Thyroid gland (tissue), 4 donors: ENCODE data around the gene HSP90B1. TPM values are rescaled to one million over a fixed set of nuclear protein-coding genes. Genes with fewer than 3 reads are reported as not detected.

Experiments used
- DNase-seq, 2 donors: peaks; one replicate each; pipeline ENCODE4 v3.0.0-alpha.2; 2019
- H3K27ac ChIP-seq, 3 donors: fragments of 200-600 bp; sonication (generic); 1 replicate in 2 of 3; 2 replicates in 1 of 3; pipeline ENCODE4 v1.5.1; 2016 to 2019; ENCODE audit warnings: mild to moderate bottlenecking in 1 of 3, moderate library complexity in 1 of 3
- H3K27me3 ChIP-seq: fragments of 200-600 bp; sonication (generic); one replicate; pipeline ENCODE4 v1.5.1; 2019
- H3K36me3 ChIP-seq, 2 donors: fragments of 200-600 bp; sonication (generic); one replicate each; pipeline ENCODE4 v1.5.1; 2016 to 2019
- H3K4me1 ChIP-seq, 2 donors: fragments of 200-600 bp; sonication (generic); one replicate each; pipeline ENCODE4 v1.5.1; 2017 to 2019
- H3K4me3 ChIP-seq, 3 donors: fragments of 200-600 bp; sonication (generic); replicated peaks in 1 of 3; 1 replicate in 2 of 3; 2 replicates in 1 of 3; pipeline ENCODE4 v1.5.1; 2016; ENCODE audit warnings: mild to moderate bottlenecking in 1 of 3
- H3K9me3 ChIP-seq: fragments of 200-600 bp; sonication (generic); one replicate; pipeline ENCODE4 v1.5.1; 2017
- POLR2A ChIP-seq, 2 donors: fragments of 450-650 bp; IDR thresholded peaks; one replicate each; pipeline ENCODE4 v1.6.1; 2017; ENCODE audit warnings: antibody characterized with exemption in 2 of 2, mild to moderate bottlenecking in 2 of 2, moderate library complexity in 1 of 2
- WGBS, 2 donors: methylation state at CpG; one replicate each; pipeline ENCODE4 v1.1.5; 2017; 5-methylcytosine and 5-hydroxymethylcytosine counted together
- intact Hi-C: fragments of 100-400 bp; cut with DNase I; formaldehyde crosslinking; loops from one replicate; pipeline ENCODE4 v1.15.1; 2023
- total RNA-seq, 4 donors: library from RNA; depleted of rRNA; stranded (reverse); fragments of >200 nt; gene quantifications; one replicate each; pipeline ENCODE4 v1.2.3, GENCODE V29; 2016
- TF ChIP-seq, protein P1 (sequence below), 6 experiments: fragments of 200-600 bp in 3 of 6; fragments of 450-650 bp in 3 of 6; sonication (generic) in 3 of 6; IDR thresholded peaks; one replicate each; pipeline ENCODE4 v1.5.1; 2016 to 2019; ENCODE audit warnings: antibody characterized with exemption in 6 of 6, mild to moderate bottlenecking in 2 of 6, inconsistent platforms in 1 of 6, moderate library complexity in 1 of 6

The HSP90B1 gene
- total RNA-seq, 4 donors from 2014 or later, result 1,103 to 2,326 (median 1,708) TPM

DNA sequence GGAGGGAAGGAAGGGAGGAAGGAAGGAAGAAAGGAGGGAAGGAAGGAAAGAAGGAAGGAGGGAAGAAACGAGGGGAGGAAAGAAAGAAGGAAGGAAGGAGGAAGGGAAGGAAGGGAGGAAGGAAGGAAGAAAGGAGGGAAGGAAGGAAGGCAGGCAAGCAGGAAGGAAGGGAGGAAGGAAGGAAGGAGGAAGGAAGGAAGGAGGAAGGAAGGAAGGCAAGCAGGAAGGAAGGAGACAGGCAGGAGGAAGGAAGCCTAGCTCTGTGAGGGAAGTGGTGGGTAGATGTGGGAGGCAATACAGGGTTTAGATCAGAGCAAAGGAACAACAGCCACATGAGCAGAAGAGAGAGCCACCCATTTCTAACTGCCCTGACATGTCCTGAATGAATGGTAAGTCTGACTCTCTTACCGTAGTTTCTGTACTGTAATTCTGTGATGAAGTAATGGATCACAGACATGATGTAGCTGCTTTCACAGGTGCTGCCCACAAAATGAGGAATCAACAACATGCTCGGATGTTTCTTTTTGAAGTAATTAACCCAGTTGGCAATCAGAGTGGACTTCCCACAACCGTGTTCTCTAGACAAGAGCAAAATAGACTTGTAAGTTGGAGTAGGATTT lies 24.4 kb upstream of the HSP90B1 start:
- WGBS, 2 donors, result 75 to 82% methylated on average over 4 of the region's 4 CpGs
- no peaks in the 10 kb centered on the region for H3K36me3 ChIP-seq
- H3K27me3 ChIP-seq, result no peaks in the 10 kb centered on the region
- H3K4me1 ChIP-seq, result peaks cover 6 to 10% of the 10 kb centered on the region in 2 donors
- H3K9me3 ChIP-seq, result no peaks in the 10 kb centered on the region
- no peak for DNase-seq
- no peak overlapping the region for H3K4me3 ChIP-seq
- no peak for TF ChIP-seq POLR2A (IDR thresholded peaks at IDR 0.05)
- TF ChIP-seq, protein P1, sequence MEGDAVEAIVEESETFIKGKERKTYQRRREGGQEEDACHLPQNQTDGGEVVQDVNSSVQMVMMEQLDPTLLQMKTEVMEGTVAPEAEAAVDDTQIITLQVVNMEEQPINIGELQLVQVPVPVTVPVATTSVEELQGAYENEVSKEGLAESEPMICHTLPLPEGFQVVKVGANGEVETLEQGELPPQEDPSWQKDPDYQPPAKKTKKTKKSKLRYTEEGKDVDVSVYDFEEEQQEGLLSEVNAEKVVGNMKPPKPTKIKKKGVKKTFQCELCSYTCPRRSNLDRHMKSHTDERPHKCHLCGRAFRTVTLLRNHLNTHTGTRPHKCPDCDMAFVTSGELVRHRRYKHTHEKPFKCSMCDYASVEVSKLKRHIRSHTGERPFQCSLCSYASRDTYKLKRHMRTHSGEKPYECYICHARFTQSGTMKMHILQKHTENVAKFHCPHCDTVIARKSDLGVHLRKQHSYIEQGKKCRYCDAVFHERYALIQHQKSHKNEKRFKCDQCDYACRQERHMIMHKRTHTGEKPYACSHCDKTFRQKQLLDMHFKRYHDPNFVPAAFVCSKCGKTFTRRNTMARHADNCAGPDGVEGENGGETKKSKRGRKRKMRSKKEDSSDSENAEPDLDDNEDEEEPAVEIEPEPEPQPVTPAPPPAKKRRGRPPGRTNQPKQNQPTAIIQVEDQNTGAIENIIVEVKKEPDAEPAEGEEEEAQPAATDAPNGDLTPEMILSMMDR (IDR thresholded peaks at IDR 0.05), result no peak
- intact Hi-C loops, result no loop called here
- H3K27ac ChIP-seq, result no peak overlapping the region

DNA sequence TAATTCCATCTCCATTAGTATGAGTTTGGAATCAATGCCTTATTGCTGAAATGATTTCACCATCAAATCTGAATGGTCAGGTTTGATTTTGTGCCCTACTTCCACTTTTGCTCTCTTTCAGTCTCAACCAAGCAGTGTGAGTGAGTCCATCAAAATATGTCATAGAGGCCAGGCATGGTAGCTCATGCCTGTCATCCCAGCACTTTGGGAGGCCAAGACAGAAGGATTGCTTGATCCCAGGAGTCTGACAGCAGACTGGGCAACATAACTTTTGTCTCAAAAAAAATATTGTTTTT lies 22.0 kb upstream of the HSP90B1 start:
- DNase-seq, result no peak
- intact Hi-C loops, result no loop called here
- no peak overlapping the region for H3K4me3 ChIP-seq

DNA sequence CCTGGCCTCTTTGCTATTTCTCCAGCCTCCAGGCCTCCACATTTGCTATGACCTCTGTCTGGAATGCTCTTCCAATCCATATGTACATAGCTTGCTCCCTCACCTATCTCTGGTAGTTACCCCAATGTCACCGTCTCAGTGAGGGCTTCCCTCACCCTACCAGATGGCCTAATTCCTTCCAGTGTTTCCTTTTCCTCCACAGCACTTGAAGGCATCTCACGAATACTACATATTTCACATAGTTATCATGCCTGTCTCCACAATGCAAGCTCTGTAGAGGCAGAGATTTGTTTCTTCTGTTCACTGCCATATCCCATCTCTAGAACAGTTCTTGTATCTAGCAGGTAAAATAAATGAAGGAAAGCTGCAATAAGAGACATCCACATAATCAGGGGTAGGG lies 21.3 kb upstream of the HSP90B1 start:
- H3K4me3 ChIP-seq, result no peak overlapping the region

More for the DNA sequence above, 22.0 kb upstream of the HSP90B1 start:
- Histone ChIP-seq H3K36me3 (no peaks in the 10 kb centered on the region), H3K27ac (no peak overlapping the region), H3K9me3 (no peaks in the 10 kb centered on the region), H3K27me3 (no peaks in the 10 kb centered on the region), H3K4me1 (peaks cover 6 to 10% of the 10 kb centered on the region in 2 donors)
- TF ChIP-seq POLR2A (IDR thresholded peaks at IDR 0.05), result no peak
- TF ChIP-seq, protein P1 (IDR thresholded peaks at IDR 0.05), result no peak

DNA sequence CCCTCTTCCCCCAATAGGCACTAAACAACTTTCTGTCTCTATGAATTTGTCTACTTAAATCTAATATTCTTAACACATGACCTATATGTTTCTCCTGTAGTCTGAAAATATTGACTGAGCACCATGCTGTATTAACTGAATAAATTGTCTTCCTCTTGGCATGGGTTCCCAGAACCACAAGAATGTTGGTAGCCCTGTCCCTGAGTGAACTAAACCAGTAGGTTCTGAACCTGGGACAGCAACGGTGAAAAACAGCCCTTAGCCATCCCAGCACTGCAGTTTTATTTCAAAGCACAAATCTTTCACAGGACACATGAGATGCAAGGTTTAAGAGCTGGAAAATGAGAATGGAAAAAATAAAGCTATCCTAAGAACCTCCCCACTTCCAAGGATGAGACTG lies 20.4 kb upstream of the HSP90B1 start:
- Histone ChIP-seq H3K27ac (no peak overlapping the region), H3K27me3 (no peaks in the 10 kb centered on the region), H3K36me3 (no peaks in the 10 kb centered on the region), H3K4me3 (no peak overlapping the region), H3K4me1 (no peaks in the 10 kb centered on the region), H3K9me3 (no peaks in the 10 kb centered on the region)
- 86% methylated on average over 1 of the region's 1 CpG for WGBS, 2 donors
- no peak for DNase-seq
- intact Hi-C loops, result no loop called here
- TF ChIP-seq, protein P1 (IDR thresholded peaks at IDR 0.05), result no peak
- TF ChIP-seq POLR2A (IDR thresholded peaks at IDR 0.05), result no peak

More for the DNA sequence above, 21.3 kb upstream of the HSP90B1 start:
- Histone ChIP-seq H3K4me1 (peaks cover 6 to 9% of the 10 kb centered on the region in 2 donors), H3K27me3 (no peaks in the 10 kb centered on the region), H3K36me3 (no peaks in the 10 kb centered on the region), H3K9me3 (no peaks in the 10 kb centered on the region), H3K27ac (no peak overlapping the region)
- DNase-seq, result no peak
- intact Hi-C loops, result no loop called here
- TF ChIP-seq POLR2A (IDR thresholded peaks at IDR 0.05), result no peak
- TF ChIP-seq, protein P1 (IDR thresholded peaks at IDR 0.05), result no peak
- WGBS, 2 donors, result 22 to 31% methylated on average over 2 of the region's 2 CpGs

DNA sequence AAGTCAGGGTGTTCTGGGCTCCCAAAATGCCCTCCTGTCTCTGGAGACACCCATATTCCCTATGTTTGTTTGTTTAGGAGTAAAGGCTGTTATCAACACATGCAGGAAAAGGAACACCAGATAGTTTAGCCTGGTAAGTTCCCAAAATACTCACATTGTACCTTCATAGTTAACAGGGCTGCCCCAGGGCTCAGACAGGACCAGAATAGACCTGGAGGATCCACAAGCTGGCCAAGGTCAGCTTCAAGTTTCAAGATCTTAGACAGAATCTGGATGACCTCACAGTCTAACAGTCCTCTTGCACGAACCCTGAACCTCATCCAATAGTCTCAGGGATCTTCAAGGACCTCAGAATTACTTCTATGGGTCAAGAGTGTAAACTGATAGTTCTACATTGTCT lies 18.1 kb upstream of the HSP90B1 start:
- no peak for TF ChIP-seq POLR2A (IDR thresholded peaks at IDR 0.05)
- TF ChIP-seq, protein P1 (IDR thresholded peaks at IDR 0.05), result no peak
- no peaks in the 10 kb centered on the region for H3K27me3 ChIP-seq
- no peak overlapping the region for H3K4me3 ChIP-seq
- H3K36me3 ChIP-seq, result no peaks in the 10 kb centered on the region
- H3K9me3 ChIP-seq, result no peaks in the 10 kb centered on the region
- intact Hi-C loops, result no loop called here
- H3K4me1 ChIP-seq, result no peaks in the 10 kb centered on the region
- H3K27ac ChIP-seq, result no peak overlapping the region
- WGBS, 2 donors, result 94% methylated on average over 1 of the region's 1 CpG
- no peak for DNase-seq
